HUDEP-2 (cell line): Measurements from ENCODE around the gene KRT2.

Source experiments
- DNase-seq, 76 experiments: peaks; one replicate each; lab custom pipeline; 2025; ENCODE audit not compliant: unreplicated experiment in 76 of 76; lab: John Stamatoyannopoulos, UW

KRT2 gene

GRCh38 chr12:52602552-52602951, 49.5 kb downstream of the KRT2 start:
- no peak for DNase-seq

GRCh38 chr12:52601671-52602070, 50.3 kb downstream of the KRT2 start:
- DNase-seq: no peak

- no peak for DNase-seq
Measured at GRCh38 chr12:52600941-52601481, 51.0 kb downstream of the KRT2 start, which contains the start of gene KRT72. KRT72 (minus strand) TSS chr12:52601463; CDS start chr12:52601452, 11 bp downstream.

- DNase-seq: no peak
Measured at GRCh38 chr12:52600475-52600874, 51.5 kb downstream of the KRT2 start.

DNA sequence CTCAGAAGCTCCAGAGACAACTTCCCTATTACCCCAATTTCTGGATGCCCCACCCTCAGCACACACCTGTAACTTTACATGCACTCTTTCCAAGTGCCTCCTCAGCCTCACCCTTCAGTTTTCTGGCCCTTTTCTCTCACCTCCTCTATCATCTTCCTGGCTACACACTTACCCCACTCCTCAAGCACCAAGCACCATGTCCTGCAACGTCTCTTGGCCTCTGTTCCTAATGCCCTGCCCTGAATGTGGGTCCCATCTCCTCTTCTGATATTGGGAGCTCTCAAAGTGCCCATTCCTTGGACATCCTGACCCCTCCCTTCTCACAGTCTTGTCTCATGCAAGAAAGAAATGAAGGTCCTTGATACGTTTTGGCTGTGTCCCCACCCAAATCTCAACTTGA, 51.9 kb downstream of the KRT2 start:
- no peak for DNase-seq

- DNase-seq: no peak
Measured at GRCh38 chr12:52598966-52599365, 53.0 kb downstream of the KRT2 start.
